ENCODE measurements around the gene FRRS1L. TPM values are rescaled to one million over a fixed set of nuclear protein-coding genes. Genes with fewer than 3 reads are reported as not detected.

Gene FRRS1L
- total RNA-seq, 1 donor from 2014 or later: 6.1 TPM

GRCh38 chr9:109088221-109088620, 78.8 kb downstream of the FRRS1L start:
- DNase-seq (ENCODE audit: low spot score, unreplicated experiment): no peak
- Mint-ChIP-seq H3K27ac (no peak overlapping the region), H3K4me1 (ENCODE audit: low read depth) (peaks cover 7% of the 10 kb centered on the region), H3K36me3 (ENCODE audit: insufficient read depth) (peaks cover 37% of the 10 kb centered on the region), H3K9me3 (ENCODE audit: low read depth) (no peaks in the 10 kb centered on the region), H3K27me3 (no peaks in the 10 kb centered on the region), H3K4me3 (ENCODE audit: low read depth) (no peak overlapping the region)
- no peak for TF ChIP-seq CTCF (IDR thresholded peaks at IDR 0.05; ENCODE audit: unreplicated experiment)

GRCh38 chr9:109087795-109088194, 79.3 kb downstream of the FRRS1L start:
- DNase-seq (ENCODE audit: low spot score, unreplicated experiment): no peak
- no peak overlapping the region for H3K27ac Mint-ChIP-seq

GRCh38 chr9:109086221-109086620, 80.8 kb downstream of the FRRS1L start:
- Mint-ChIP-seq H3K9me3 (ENCODE audit: low read depth) (no peaks in the 10 kb centered on the region), H3K4me3 (ENCODE audit: low read depth) (no peak overlapping the region), H3K36me3 (ENCODE audit: insufficient read depth) (peaks cover 31% of the 10 kb centered on the region), H3K4me1 (ENCODE audit: low read depth) (peaks cover 17% of the 10 kb centered on the region), H3K27ac (no peak overlapping the region), H3K27me3 (peaks cover 3% of the 10 kb centered on the region)
- DNase-seq (ENCODE audit: low spot score, unreplicated experiment): no peak
- TF ChIP-seq CTCF (IDR thresholded peaks at IDR 0.05; ENCODE audit: unreplicated experiment): no peak

More at GRCh38 chr9:109087795-109088194, 79.3 kb downstream of the FRRS1L start:
- peaks cover 37% of the 10 kb centered on the region for H3K36me3 Mint-ChIP-seq (ENCODE audit: insufficient read depth)
- H3K27me3 Mint-ChIP-seq: peaks cover 2% of the 10 kb centered on the region
- no peak for TF ChIP-seq CTCF (IDR thresholded peaks at IDR 0.05; ENCODE audit: unreplicated experiment)
- no peak overlapping the region for H3K4me3 Mint-ChIP-seq (ENCODE audit: low read depth)
- H3K4me1 Mint-ChIP-seq (ENCODE audit: low read depth): peaks cover 8% of the 10 kb centered on the region
- no peaks in the 10 kb centered on the region for H3K9me3 Mint-ChIP-seq (ENCODE audit: low read depth)

GRCh38 chr9:109085510-109085909, 81.5 kb downstream of the FRRS1L start:
- Mint-ChIP-seq H3K36me3 (ENCODE audit: insufficient read depth) (peaks cover 27% of the 10 kb centered on the region), H3K9me3 (ENCODE audit: low read depth) (no peaks in the 10 kb centered on the region), H3K27me3 (peaks cover 3% of the 10 kb centered on the region), H3K27ac (no peak overlapping the region), H3K4me3 (ENCODE audit: low read depth) (no peak overlapping the region), H3K4me1 (ENCODE audit: low read depth) (peaks cover 17% of the 10 kb centered on the region)
- no peak for TF ChIP-seq CTCF (IDR thresholded peaks at IDR 0.05; ENCODE audit: unreplicated experiment)
- no peak for DNase-seq (ENCODE audit: low spot score, unreplicated experiment)

GRCh38 chr9:109083813-109084405, 83.1 kb downstream of the FRRS1L start:
- peaks cover 33% of the 10 kb centered on the region for H3K36me3 Mint-ChIP-seq (ENCODE audit: insufficient read depth)
- TF ChIP-seq CTCF (IDR thresholded peaks at IDR 0.05; ENCODE audit: unreplicated experiment): no peak
- no peak overlapping the region for H3K4me3 Mint-ChIP-seq (ENCODE audit: low read depth)
- no peaks in the 10 kb centered on the region for H3K9me3 Mint-ChIP-seq (ENCODE audit: low read depth)
- H3K27me3 Mint-ChIP-seq: peaks cover 3% of the 10 kb centered on the region
- H3K27ac Mint-ChIP-seq: no peak overlapping the region
- no peak for DNase-seq (ENCODE audit: low spot score, unreplicated experiment)
- H3K4me1 Mint-ChIP-seq (ENCODE audit: low read depth): peaks cover 17% of the 10 kb centered on the region

Measured in progenitor cell of endocrine pancreas (in vitro differentiated cells).